GM19468 (cell line): ENCODE results near the gene RHEBL1.

Experiments
- ATAC-seq: cut with Tn5 transposase; IDR thresholded peaks from one replicate; pipeline ENCODE4 v1.9.1; 2021; ENCODE audit warnings: mild to moderate bottlenecking, moderate library complexity, moderate number of reproducible peaks; ENCODE audit not compliant: unreplicated experiment; ENCODE audit errors: extremely low read depth

Gene RHEBL1

GRCh38 chr12:49069507-49070346 is at the start of gene RHEBL1:
TSS of gene RHEBL1 (minus strand) at chr12:49069979. CDS start at chr12:49069785, 194 bp downstream.
- ATAC-seq: peak; percentile 98

GRCh38 chr12:49111206-49111605 is 41.4 kb upstream of the RHEBL1 start:
- ATAC-seq: no peak

- peak; percentile 96 for ATAC-seq
Measured at GRCh38 chr12:49110464-49111155, 40.8 kb upstream of the RHEBL1 start, which contains the start of gene LMBR1L. TSS of gene LMBR1L (minus strand) at chr12:49110847. CDS start at chr12:49110555, 292 bp downstream.

DNA sequence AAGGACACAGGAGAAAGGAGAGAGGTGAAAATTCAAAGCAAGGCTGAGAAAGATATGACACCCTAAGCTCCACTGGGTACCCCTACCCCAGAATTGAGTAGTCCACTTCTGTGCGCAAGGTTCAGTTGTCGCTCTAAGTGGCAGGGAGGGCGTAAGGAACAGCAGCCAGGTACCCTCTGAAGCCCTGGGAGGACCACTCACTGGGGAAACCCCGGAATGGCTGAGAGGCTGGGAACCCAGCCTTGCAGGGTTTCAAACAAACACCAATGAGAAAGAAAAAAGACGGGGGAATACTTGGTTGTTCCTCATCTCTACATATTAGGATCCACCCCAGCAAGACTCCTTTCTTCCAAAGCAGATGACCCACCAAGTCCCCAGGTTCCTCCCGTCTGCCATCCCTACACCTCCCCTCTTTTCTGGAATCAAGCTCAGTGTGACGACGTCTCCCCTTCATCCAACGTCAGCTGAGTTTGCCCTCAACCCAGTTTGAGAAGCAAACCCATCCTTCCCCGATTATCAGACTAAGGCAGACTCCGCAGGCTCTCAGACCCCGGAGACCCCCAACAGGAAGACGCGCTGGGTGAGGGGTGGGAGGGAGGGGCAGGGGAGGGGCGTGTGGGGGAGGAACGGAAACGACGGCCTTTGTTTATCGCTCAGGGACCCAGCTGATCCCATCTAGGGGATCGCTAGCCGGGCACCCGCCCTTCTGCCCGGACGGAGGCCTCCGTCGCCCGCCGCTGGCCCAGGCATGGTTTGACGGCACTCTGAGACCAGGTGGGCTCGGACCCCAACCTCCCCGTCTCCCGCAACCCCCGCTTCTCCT is 40.1 kb upstream of the RHEBL1 start:
- no peak for ATAC-seq

GRCh38 chr12:49108958-49109404 is 39.2 kb upstream of the RHEBL1 start:
- ATAC-seq: no peak

- no peak for ATAC-seq
Measured at GRCh38 chr12:49105504-49106084, 35.8 kb upstream of the RHEBL1 start.

- ATAC-seq: no peak
Measured at GRCh38 chr12:49104822-49105221, 35.0 kb upstream of the RHEBL1 start.

- no peak for ATAC-seq
Measured at GRCh38 chr12:49100380-49100779, 30.6 kb upstream of the RHEBL1 start.

DNA sequence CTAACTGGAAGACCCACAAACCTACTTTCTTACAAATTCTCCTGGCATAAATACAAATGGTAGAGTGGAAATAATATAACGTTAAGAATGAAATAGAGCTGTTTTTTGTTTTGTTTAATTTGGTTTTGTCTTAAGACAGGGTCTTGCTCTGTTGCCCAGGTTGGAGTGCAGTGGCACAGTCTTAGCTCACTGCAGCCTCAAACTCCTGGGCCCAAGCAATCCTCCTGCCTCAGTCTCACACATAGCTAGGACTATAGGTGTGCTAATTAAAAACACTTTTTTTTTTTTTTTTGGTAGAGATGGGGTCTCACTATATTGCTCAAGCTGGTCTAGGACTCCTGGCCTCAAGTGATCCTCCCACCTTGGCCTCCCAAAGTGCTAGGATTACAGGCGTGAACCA is 28.9 kb upstream of the RHEBL1 start:
- no peak for ATAC-seq

- ATAC-seq: no peak
Measured at GRCh38 chr12:49098035-49098451, 28.3 kb upstream of the RHEBL1 start.

DNA sequence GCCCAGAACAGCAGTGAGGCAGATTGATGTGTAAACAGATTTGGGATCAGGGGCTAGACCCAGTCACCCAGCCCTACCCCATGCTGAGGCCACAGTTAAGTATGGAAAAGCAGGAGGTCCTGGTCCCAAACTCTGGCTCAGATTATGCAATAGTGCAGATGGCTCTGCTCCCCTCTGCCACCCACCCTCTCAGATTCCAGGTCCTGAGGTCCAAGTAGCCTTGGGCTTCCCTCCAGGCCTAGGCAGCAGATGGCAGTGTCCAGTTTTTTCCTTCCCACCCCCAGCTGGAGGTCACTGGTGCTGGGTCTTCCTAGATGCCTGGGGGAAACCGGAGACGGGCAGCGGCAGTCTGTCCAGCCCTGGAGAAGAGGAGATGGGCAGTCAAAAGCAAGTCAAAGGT is 27.6 kb upstream of the RHEBL1 start:
- no peak for ATAC-seq

- no peak for ATAC-seq
Measured at GRCh38 chr12:49094975-49095365, 25.2 kb upstream of the RHEBL1 start.

- ATAC-seq: no peak
Measured at GRCh38 chr12:49094160-49094974, 24.6 kb upstream of the RHEBL1 start, which contains the start of gene DHH. TSS of gene DHH (minus strand) at chr12:49094801. CDS start at chr12:49094512, 289 bp downstream.

DNA sequence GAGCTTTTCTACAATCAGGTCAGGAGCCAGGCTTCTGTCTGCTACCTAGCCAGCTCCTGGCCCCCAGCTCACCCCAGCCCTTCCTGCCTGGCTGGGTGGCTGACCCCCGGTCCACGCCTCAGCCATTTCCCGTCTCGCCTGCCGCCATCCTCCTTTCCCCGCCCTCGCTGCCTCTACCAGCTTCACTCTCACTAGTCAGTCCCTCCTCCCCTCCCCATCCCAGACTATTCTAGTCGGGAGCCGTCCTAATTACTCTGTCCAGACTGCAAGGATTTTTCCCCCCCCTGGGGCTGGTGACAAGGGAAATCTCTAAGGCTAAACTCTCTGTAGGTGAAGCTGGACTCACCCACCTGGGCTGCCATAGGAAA is 24.0 kb upstream of the RHEBL1 start:
- no peak for ATAC-seq

DNA sequence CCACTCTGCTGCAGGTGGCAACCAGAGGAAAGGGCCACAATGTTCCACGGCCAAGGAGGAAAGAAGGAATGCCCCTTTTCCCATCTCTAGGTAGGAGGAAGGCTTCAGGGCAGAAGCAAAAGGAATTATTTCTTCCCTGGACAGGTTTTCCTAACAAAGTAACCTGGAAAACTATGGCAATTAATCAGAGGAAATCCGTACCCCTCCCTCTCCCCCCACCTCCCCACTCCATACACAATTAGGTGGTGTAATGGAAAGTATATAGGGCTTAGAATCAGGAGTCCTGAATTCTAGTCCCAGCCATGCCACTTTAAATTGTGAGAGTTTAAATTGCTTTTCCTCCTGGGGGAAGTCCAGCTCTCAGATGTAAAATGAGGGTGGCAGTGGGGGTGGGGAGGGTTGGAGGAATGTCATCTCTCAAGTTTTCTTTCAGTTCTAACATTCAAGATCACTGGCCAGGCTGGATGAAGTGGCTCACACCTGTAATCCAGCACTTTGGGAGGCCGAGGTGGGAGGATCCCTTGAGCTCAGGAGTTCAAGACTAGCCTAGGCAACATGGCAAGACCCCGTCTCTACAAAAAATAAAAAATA is 23.1 kb upstream of the RHEBL1 start:
- ATAC-seq: no peak

DNA sequence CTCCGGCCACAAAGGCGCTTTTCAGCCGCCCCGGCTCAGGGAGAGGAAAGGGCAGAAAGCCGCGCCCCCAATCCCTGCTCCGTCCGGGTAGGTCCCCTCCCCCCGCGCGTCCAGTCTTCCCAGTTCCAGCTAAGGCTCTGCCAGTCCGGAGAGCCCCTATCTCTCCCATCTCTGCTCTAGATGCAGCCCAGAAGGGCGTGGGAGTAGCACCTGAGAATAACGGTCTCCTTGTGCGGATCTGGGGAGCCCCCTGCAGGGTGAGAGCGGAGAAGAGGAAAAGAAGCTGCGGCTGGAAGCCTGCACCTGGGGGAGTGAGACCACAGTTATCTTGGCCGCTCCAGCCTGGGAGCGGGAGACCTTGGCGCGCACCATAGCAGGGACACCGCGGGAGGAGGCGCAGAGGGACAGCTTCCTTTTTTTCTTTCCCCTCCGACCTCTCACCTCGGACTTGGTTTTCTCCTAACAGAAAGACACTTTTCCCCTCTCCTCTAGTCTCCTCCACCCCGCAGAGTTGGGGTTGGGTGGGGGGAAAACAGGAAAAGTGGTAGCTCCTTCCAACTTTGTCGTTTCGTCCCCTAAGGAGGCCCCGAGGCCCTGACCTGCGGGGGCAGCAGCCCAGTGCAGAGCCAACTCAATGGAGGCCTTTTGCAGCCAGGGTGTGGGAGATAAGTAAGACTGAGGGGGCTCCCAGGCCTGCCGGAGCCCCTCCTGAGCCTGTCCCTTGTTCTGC is 22.5 kb upstream of the RHEBL1 start:
- ATAC-seq: no peak

DNA sequence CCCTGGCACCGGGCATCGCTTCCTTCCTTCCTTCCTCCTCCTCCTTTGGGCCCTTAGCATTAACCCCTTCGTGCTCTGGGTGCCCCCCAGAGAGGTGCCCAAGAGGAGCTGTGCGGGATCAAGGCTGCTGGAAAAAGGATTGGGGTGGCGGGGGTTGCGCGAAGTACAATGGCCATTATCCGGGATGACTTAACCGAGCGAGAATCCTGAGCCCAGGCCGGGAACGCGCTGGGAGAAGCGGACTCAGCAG is 22.0 kb upstream of the RHEBL1 start:
- ATAC-seq: no peak

GRCh38 chr12:49091056-49091835 is 21.5 kb upstream of the RHEBL1 start:
- no peak for ATAC-seq
